ENCODE measurements around the gene CTXND1.

DNA sequence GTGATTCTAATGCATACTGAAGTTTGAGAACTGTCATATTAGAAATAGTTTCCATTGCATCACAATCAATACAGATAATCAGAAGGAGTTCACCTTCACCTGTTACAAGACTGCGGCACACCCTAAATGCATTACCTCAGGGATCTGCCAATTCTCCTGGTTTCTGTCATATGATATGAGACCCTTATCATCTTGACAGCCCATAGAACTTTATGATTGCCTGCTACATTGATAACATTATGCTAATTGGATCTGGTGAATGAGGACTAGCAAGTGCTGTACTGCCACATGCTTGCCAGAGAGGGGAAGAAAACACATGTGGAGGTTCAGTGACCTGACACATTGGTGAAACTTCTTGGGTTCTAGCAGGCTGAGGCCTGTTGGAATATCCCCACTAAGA is 57.8 kb downstream of the CTXND1 start:
- TF ChIP-seq, protein P1, sequence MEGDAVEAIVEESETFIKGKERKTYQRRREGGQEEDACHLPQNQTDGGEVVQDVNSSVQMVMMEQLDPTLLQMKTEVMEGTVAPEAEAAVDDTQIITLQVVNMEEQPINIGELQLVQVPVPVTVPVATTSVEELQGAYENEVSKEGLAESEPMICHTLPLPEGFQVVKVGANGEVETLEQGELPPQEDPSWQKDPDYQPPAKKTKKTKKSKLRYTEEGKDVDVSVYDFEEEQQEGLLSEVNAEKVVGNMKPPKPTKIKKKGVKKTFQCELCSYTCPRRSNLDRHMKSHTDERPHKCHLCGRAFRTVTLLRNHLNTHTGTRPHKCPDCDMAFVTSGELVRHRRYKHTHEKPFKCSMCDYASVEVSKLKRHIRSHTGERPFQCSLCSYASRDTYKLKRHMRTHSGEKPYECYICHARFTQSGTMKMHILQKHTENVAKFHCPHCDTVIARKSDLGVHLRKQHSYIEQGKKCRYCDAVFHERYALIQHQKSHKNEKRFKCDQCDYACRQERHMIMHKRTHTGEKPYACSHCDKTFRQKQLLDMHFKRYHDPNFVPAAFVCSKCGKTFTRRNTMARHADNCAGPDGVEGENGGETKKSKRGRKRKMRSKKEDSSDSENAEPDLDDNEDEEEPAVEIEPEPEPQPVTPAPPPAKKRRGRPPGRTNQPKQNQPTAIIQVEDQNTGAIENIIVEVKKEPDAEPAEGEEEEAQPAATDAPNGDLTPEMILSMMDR (conservative IDR thresholded peaks at IDR 0.05; ENCODE audit: low read depth, low read length), result no peak
- no peak for TF ChIP-seq POLR2A (IDR thresholded peaks at IDR 0.05; ENCODE audit: low read depth, low read length)

Data from IMR-90 (cell line).